Gastroesophageal sphincter (tissue), 4 donors: ENCODE results near the gene NR5A2. TPM values are rescaled to one million over a fixed set of nuclear protein-coding genes. Genes with fewer than 3 reads are reported as not detected.

ENCODE experiments used
- ATAC-seq: fragments of 150-250 bp; one replicate; pipeline ENCODE4 v1.9.1; 2016; ENCODE audit warnings: mild to moderate bottlenecking, moderate library complexity
- H3K27ac ChIP-seq, 4 donors: fragments of 200-600 bp; sonication (generic) in 3 of 4; 1 replicate in 3 of 4; 2 replicates in 1 of 4; pipeline ENCODE4 v1.5.1; 2016 to 2019
- H3K27me3 ChIP-seq: fragments of 200-600 bp; sonication (generic); one replicate; pipeline ENCODE4 v1.5.1; 2019
- H3K36me3 ChIP-seq, 2 donors: fragments of 200-600 bp; sonication (generic); one replicate each; pipeline ENCODE4 v1.5.1; 2019; ENCODE audit warnings: control low read depth in 1 of 2
- H3K4me1 ChIP-seq, 3 donors: fragments of 200-600 bp; sonication (generic); 1 replicate in 2 of 3; 2 replicates in 1 of 3; pipeline ENCODE4 v1.5.1; 2016 to 2019; ENCODE audit warnings: control low read depth in 2 of 3
- H3K4me3 ChIP-seq, 2 donors: fragments of 200-600 bp; sonication (generic); one replicate each; pipeline ENCODE4 v1.5.1; 2019; ENCODE audit warnings: mild to moderate bottlenecking in 1 of 2, moderate library complexity in 1 of 2
- H3K9me3 ChIP-seq, 3 donors: fragments of 200-600 bp; sonication (generic); one replicate each; pipeline ENCODE4 v1.5.1; 2017 to 2019; ENCODE audit warnings: control low read depth in 2 of 3
- CTCF ChIP-seq, 4 experiments: fragments of 200-600 bp in 2 of 4; fragments of 450-650 bp in 2 of 4; sonication (generic) in 1 of 4; IDR thresholded peaks; one replicate each; pipeline ENCODE4 v1.5.1; 2017 to 2019; ENCODE audit warnings: antibody characterized with exemption in 4 of 4, mild to moderate bottlenecking in 2 of 4, moderate library complexity in 2 of 4
- EP300 ChIP-seq: sonication (generic); formaldehyde crosslinking; IDR thresholded peaks from one replicate; pipeline ENCODE4 v1.6.1; 2017; ENCODE audit warnings: antibody characterized with exemption, mild to moderate bottlenecking
- POLR2A ChIP-seq, 2 donors: fragments of 450-650 bp; IDR thresholded peaks; one replicate each; pipeline ENCODE4 v1.6.1; 2017; ENCODE audit warnings: antibody characterized with exemption in 2 of 2, mild to moderate bottlenecking in 2 of 2, moderate library complexity in 1 of 2
- POLR2AphosphoS5 ChIP-seq: sonication (generic); formaldehyde crosslinking; IDR thresholded peaks from one replicate; pipeline ENCODE4 v1.6.1; 2017; ENCODE audit warnings: antibody characterized with exemption
- WGBS, 2 donors: methylation state at CpG; one replicate each; pipeline ENCODE4 v1.1.5; 2018; ENCODE audit warnings: low coverage in 1 of 2; 5-methylcytosine and 5-hydroxymethylcytosine counted together
- total RNA-seq, 4 donors: library from RNA; depleted of rRNA; stranded (reverse); fragments of >200 nt; gene quantifications; one replicate each; pipeline ENCODE4 v1.1.0, GENCODE V29; 2016

The NR5A2 gene
- total RNA-seq, 4 donors from 2014 or later: 2.0 to 4.2 (median 3.1) TPM

- no peak overlapping the region for H3K27ac ChIP-seq
These were observed 44.0 kb upstream of the NR5A2 start for GRCh38 chr1:199983531-199983930.

GRCh38 chr1:199995096-199995685, 32.3 kb upstream of the NR5A2 start:
- Histone ChIP-seq H3K27ac (no peak overlapping the region), H3K9me3 (no peaks in the 10 kb centered on the region), H3K36me3 (no peaks in the 10 kb centered on the region), H3K4me3 (no peak overlapping the region), H3K4me1 (no peaks in the 10 kb centered on the region), H3K27me3 (peaks cover 7% of the 10 kb centered on the region)
- ATAC-seq: no peak
- TF ChIP-seq POLR2AphosphoS5: no peak
- no peak for TF ChIP-seq POLR2A (IDR thresholded peaks at IDR 0.05)
- no peak for TF ChIP-seq EP300
- TF ChIP-seq CTCF (IDR thresholded peaks at IDR 0.05): no peak
- WGBS, 2 donors: 49% methylated on average over 3 of the region's 3 CpGs

More at GRCh38 chr1:199983531-199983930, 44.0 kb upstream of the NR5A2 start:
- ATAC-seq: no peak
- no peaks in the 10 kb centered on the region for H3K4me1 ChIP-seq
- no peaks in the 10 kb centered on the region for H3K27me3 ChIP-seq
- no peak for TF ChIP-seq CTCF (IDR thresholded peaks at IDR 0.05)
- TF ChIP-seq POLR2AphosphoS5: no peak
- TF ChIP-seq EP300: no peak
- no peak for TF ChIP-seq POLR2A (IDR thresholded peaks at IDR 0.05)
- WGBS, 2 donors: 77 to 79% methylated on average over 3 of the region's 3 CpGs
- H3K4me3 ChIP-seq: no peak overlapping the region
- H3K9me3 ChIP-seq: no peaks in the 10 kb centered on the region
- H3K36me3 ChIP-seq: no peaks in the 10 kb centered on the region

GRCh38 chr1:200005165-200005564, 22.3 kb upstream of the NR5A2 start:
- no peaks in the 10 kb centered on the region for H3K36me3 ChIP-seq
- no peak for TF ChIP-seq POLR2A (IDR thresholded peaks at IDR 0.05)
- no peak for TF ChIP-seq CTCF (IDR thresholded peaks at IDR 0.05)
- no peak for TF ChIP-seq POLR2AphosphoS5
- TF ChIP-seq EP300: no peak
- no peak for ATAC-seq
- no peak overlapping the region for H3K27ac ChIP-seq
- WGBS, 2 donors: 91 to 92% methylated on average over 2 to 6 of the region's 6 CpGs
- no peaks in the 10 kb centered on the region for H3K9me3 ChIP-seq
- H3K4me3 ChIP-seq: no peak overlapping the region
- no peaks in the 10 kb centered on the region for H3K4me1 ChIP-seq
- no peaks in the 10 kb centered on the region for H3K27me3 ChIP-seq

GRCh38 chr1:200006711-200007110, 20.8 kb upstream of the NR5A2 start:
- no peak overlapping the region for H3K27ac ChIP-seq
- H3K27me3 ChIP-seq: no peaks in the 10 kb centered on the region
- no peak for ATAC-seq
- TF ChIP-seq CTCF (IDR thresholded peaks at IDR 0.05) (no peak), POLR2A (IDR thresholded peaks at IDR 0.05) (no peak), POLR2AphosphoS5 (no peak), EP300 (no peak)
- H3K4me3 ChIP-seq: no peak overlapping the region
- H3K36me3 ChIP-seq: no peaks in the 10 kb centered on the region
- H3K9me3 ChIP-seq: no peaks in the 10 kb centered on the region
- 77 to 78% methylated on average over 3 of the region's 3 CpGs for WGBS, 2 donors
- no peaks in the 10 kb centered on the region for H3K4me1 ChIP-seq

- Histone ChIP-seq H3K27me3 (peaks cover 5% of the 10 kb centered on the region), H3K4me3 (no peak overlapping the region), H3K4me1 (no peaks in the 10 kb centered on the region), H3K9me3 (no peaks in the 10 kb centered on the region), H3K36me3 (no peaks in the 10 kb centered on the region), H3K27ac (no peak overlapping the region)
- no peak for ATAC-seq
- WGBS, 2 donors: 69 to 70% methylated on average over 2 of the region's 2 CpGs
- TF ChIP-seq CTCF (IDR thresholded peaks at IDR 0.05): no peak
- TF ChIP-seq EP300: no peak
- no peak for TF ChIP-seq POLR2AphosphoS5
- TF ChIP-seq POLR2A (IDR thresholded peaks at IDR 0.05): no peak
These were observed 11.7 kb upstream of the NR5A2 start for GRCh38 chr1:200015811-200016210.
